GM12873 (cell line): ENCODE results near the gene MROH2A.

Experiments used
- TF ChIP-seq, protein P1 (sequence below): IDR thresholded peaks from 2 replicates; pipeline ENCODE4 v1.5.1; 2012; ENCODE audit warnings: low read depth, mild to moderate bottlenecking, moderate library complexity, low read length, control low read depth; ENCODE audit not compliant: insufficient read depth; ENCODE audit errors: missing control alignments

The MROH2A gene

GRCh38 chr2:233820774-233821105 lies 42.6 kb downstream of the MROH2A start:
- TF ChIP-seq, protein P1, sequence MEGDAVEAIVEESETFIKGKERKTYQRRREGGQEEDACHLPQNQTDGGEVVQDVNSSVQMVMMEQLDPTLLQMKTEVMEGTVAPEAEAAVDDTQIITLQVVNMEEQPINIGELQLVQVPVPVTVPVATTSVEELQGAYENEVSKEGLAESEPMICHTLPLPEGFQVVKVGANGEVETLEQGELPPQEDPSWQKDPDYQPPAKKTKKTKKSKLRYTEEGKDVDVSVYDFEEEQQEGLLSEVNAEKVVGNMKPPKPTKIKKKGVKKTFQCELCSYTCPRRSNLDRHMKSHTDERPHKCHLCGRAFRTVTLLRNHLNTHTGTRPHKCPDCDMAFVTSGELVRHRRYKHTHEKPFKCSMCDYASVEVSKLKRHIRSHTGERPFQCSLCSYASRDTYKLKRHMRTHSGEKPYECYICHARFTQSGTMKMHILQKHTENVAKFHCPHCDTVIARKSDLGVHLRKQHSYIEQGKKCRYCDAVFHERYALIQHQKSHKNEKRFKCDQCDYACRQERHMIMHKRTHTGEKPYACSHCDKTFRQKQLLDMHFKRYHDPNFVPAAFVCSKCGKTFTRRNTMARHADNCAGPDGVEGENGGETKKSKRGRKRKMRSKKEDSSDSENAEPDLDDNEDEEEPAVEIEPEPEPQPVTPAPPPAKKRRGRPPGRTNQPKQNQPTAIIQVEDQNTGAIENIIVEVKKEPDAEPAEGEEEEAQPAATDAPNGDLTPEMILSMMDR = no peak

DNA sequence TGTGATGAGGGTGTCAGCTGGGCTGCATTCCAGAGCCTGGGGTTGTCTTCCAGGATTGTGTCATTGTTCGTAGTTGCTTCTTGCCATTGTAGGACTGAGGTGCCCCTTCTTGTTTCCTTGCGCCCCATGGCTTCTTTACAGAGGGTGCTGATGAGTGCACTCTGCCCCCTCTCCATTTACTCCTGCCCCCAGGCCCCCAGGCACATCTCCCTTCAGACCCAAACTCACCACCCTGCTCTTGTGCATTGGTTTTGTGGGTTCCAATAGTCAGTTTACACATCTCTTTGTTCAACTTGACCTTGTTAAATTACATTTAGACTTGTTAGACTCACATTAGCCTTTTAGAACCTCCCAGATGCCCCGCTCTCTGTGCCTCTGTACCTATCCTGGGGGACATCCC lies 43.1 kb downstream of the MROH2A start:
- TF ChIP-seq, protein P1 = no peak

DNA sequence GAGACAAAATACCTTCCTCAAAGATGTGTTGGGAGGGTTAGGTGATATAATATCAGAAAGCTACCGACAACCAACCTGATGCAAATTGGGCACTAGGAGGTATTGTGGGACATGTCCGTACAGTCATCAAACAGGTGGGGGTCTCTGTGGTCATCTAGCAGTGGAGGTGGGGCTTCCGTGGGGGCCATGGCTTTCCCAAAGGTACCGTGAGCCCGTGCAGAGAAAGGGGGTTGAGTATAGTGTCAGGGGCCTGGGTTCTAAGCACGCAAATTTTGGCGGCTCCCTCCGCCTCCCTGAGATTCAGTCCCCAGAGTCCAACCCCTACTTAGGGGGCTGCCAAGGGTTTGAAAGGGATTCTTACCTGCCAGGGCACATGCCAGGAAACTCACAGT lies 43.6 kb downstream of the MROH2A start:
- TF ChIP-seq, protein P1 = no peak

- TF ChIP-seq, protein P1 = no peak
Measured at GRCh38 chr2:233822101-233822771, 44.1 kb downstream of the MROH2A start.

DNA sequence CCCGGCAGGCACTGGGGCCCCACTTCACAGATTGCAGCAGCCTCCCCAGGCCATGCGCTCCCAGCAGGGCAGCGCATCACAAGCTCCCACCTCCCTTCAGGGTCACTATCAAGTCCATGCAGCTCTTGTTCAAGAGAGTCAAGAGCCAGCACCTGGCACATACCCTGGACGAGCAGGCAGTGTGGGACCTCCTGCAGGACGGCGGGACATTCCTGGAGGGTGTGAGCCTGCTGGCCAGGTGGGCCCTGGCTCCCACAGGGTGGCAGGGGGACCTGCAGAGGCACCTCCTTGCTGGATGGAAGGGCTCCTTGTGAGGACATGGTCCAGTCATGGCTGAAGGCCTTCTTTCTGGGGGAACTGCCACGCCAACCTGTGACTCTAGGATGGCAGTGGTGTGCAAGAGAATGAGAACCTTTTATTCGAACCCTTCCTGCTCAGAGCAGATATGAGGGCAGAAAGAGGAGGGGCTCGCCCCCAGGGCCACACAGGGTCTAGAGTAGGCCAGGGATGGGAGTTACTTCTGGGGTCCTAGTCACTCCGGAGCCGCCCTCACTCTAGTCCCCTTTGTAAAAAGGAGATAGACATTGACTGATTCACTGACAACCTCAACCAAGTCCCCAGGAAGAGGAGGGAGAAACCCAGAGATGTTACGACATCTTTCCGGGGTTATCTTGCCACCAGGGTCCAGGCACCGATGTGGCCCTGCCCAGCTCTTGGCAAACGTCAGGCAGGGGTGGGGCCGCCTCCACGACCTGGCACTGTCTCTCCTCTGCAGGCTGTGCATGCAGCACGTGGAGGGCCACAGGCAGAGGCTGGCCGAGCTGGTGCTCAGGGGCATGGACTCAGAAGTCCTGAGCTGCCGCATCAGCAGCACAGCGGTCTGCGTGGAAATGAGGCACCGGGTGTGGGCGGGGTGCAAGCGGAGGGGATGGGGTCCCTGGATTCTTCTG lies 44.9 kb downstream of the MROH2A start:
- TF ChIP-seq, protein P1 = no peak

DNA sequence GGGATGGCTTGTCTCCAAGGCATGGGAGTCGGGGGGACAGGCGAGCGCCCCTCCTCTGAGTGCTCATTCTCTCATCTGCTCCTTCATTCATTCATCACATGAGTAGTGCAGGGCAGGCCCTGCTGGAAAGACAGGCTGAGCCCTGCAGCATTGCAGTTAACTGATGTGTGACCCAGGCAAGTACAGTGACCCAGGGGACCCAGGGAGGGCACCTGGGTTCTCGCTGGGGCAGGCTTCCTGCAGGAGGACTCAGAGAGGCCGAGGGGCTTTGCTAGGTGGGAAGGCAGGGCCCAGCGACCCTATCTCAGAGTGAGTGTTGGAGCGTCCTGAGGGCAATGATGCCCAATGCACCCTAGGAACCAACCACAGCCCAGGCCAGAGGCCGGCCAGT lies 45.6 kb downstream of the MROH2A start:
- TF ChIP-seq, protein P1 = no peak

GRCh38 chr2:233824373-233824772 lies 46.2 kb downstream of the MROH2A start:
- TF ChIP-seq, protein P1 = no peak
